Fibroblast of villous mesenchyme (primary cell): ENCODE data around the gene NRXN3. TPM values are rescaled to one million over a fixed set of nuclear protein-coding genes. Genes with fewer than 3 reads are reported as not detected.

ENCODE experiments used
- DNase-seq: peaks from one replicate; pipeline ENCODE4 v3.0.0-alpha.2; 2010; ENCODE audit warnings: low read depth
- H3K4me3 ChIP-seq: 2 replicates; pipeline ENCODE4 v1.5.1; 2011; ENCODE audit warnings: low read depth, mild to moderate bottlenecking, low read length
- total RNA-seq: library from RNA; depleted of rRNA; stranded (reverse); fragments of >200 nt; gene quantifications from 2 replicates; pipeline ENCODE4 v1.2.3, GENCODE V29; 2012
- TF ChIP-seq, protein P1 (sequence below): IDR thresholded peaks from 2 replicates; pipeline ENCODE4 v1.5.1; 2012; ENCODE audit warnings: low read depth, mild to moderate bottlenecking, low read length; ENCODE audit not compliant: insufficient read depth

Gene NRXN3
- total RNA-seq, 1 donor = 7.3 TPM

DNA sequence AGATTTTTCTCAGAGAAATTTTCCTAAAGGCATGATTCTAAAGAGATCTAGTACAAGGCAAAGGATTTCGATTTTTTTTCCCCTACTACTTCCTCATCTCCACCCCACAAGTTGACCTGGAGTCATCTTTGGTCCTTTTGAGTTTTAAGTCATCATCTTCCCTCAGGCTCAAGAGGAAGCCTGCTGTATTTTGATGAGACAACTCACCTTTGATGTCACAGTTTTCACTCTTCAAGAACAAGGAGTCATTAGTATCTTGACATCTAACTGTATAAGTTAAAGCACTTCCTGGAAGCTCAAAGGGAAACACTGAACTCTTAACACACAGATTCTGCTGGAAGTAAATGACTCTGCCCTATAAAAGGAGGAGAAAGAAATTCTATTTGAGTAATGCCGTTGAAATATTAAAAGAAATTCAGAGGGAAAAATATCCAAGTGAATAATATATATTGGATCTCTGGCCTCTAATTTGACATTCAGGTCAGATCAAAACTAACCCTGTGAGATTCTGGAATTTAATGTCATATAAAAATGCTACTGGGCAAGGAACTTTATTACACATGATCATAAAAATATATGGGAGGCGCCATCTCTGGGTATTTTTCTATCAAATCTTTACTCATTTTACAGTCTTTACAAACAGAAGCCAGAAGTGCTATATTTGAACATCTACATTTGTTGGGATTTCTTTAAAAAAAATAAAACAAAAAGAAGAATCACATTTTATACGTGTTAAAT, 435.0 kb downstream of the NRXN3 start:
- no peak for DNase-seq
- TF ChIP-seq, protein P1, sequence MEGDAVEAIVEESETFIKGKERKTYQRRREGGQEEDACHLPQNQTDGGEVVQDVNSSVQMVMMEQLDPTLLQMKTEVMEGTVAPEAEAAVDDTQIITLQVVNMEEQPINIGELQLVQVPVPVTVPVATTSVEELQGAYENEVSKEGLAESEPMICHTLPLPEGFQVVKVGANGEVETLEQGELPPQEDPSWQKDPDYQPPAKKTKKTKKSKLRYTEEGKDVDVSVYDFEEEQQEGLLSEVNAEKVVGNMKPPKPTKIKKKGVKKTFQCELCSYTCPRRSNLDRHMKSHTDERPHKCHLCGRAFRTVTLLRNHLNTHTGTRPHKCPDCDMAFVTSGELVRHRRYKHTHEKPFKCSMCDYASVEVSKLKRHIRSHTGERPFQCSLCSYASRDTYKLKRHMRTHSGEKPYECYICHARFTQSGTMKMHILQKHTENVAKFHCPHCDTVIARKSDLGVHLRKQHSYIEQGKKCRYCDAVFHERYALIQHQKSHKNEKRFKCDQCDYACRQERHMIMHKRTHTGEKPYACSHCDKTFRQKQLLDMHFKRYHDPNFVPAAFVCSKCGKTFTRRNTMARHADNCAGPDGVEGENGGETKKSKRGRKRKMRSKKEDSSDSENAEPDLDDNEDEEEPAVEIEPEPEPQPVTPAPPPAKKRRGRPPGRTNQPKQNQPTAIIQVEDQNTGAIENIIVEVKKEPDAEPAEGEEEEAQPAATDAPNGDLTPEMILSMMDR = no peak

DNA sequence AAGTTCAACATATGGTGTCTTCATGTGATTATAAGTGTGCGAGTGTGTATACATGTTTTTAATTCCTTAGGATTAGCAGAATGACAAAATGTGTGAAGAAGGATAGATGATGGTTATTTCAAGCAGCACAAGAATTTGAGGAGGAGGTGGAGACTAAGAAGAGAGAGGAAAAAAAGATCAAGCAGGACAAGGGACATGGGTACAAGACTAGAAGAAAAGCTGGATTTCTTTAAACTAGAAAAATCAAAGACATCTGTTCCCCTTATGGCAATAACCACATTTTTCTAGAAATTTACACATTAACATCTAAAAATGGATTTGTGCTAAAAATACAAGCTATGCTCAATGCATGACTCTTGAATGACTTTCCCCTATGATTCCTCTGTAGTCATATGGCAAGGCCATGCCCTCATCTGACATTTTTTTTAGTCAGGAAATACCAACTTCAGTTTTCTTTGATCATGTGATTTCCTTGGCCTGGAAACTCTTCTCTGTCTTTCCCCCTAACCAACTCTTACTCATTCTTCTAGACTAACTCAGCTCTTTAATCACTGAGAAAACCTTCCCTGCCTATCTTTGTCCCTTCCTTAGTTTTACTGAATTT, 435.8 kb downstream of the NRXN3 start:
- no peak overlapping the region for H3K4me3 ChIP-seq
- DNase-seq = peak; percentile 31
- TF ChIP-seq, protein P1 = no peak

More for the DNA sequence above, 435.0 kb downstream of the NRXN3 start:
- no peak overlapping the region for H3K4me3 ChIP-seq

DNA sequence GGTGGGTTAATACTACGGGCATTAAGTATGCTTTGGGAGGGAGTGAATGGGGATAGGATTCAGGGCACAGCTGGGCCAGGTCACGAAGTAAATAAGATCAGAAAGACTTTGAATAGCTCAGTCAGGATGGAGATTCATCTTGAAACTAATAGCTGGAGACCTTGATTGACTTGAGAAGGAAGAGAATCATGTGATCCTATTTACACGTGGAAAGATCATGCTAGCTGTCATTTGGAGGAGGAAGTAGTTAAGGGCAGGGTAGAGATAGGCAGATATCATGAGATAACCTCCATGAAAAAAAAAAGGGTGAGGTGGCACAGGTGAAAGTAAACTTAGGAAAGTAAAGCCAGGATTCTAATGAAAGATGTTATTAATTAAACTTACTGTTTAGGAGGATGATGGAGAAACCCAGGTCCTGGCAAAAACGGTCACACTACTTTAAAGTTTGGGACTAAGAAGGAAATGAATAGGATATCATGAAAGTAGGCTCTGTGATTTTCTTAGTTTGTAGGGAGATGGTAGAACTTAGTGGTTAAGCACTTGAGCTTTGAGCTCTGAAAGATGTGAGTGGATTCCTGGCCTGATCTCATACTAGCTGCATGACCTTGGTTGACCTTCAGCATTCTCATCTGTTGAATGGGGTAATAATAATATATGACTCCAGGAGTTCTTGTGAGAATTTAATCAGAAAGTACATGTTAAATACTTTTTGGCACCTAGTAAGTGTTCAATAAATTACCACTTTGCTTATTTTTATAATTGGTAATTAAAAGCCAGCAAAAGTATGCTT, 439.0 kb downstream of the NRXN3 start:
- no peak overlapping the region for H3K4me3 ChIP-seq
- DNase-seq = no peak
- TF ChIP-seq, protein P1 = no peak

DNA sequence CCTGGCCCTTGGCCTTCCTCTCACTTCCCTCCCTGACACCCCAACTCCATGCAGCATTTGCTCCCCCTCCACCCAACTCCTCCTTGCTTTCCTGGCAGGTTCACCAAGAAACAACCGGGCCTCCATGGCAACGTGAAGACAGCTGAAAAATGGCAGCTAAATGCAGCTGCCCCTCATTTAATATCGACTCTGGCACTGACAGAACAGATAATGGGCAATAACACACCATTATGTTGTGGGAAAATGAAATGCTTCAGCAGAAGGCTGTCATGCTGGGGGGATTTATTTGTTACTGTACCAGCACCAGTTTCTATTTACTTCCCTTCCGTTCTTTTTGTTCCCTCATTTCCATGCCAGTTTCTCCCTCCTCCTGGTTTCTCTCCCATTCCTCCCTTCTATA, 440.8 kb downstream of the NRXN3 start:
- no peak for DNase-seq
- H3K4me3 ChIP-seq = no peak overlapping the region
- TF ChIP-seq, protein P1 = no peak

DNA sequence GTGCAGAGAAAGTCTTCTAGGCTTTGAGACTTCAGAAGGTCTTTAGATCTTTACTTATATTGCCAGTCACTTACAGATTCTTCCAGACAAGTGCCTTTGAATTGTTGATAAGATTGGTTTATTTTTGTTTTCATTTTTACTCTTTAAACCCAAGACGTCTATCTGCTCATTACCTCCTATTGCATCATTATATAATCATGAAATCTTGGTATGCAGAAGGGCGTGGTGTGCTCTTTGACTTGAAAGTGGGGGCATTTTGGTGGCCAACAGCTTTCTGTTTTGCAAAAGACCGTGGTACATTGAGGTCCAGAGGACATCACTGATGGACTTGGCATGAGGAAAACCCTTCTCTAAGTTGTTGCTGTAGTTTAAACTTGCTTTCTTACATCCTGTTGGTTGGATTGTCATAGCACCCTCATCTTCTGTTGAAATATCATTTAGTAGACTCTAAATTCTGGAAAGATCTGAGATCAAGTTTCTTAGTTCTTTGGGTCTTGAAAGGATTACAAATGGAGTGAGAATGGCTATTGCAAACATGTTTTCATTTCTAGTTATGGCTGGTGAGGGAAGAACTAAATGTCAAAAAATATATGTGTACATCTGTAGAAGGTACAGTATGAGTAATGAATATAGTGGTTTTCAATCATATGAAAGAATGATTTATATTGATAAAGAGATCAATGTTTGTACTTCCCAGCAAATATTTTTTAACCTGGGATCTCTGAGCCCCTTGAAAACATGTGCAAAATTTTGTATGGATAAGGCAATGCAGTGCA, 441.8 kb downstream of the NRXN3 start:
- H3K4me3 ChIP-seq = no peak overlapping the region
- TF ChIP-seq, protein P1 = no peak
- DNase-seq = no peak

DNA sequence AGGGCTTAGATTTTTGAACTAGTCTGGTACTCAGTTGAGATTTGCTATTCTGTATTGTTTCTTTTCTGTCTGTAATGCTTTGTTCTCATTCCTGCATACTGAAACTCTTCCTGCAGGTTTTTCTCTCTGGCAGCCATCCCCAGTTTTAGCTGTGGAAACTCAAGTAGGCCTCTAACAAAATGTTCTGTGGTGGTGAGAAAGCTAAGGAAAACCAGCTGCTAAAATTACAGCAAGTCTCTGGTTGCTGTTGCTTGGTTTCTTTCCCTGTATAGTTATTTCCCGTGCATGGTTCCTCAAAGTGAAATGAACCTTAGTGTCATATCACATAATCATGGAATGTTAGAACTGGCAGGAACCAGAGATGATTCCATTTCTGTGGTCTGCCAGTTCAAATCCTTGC, 442.5 kb downstream of the NRXN3 start:
- no peak for DNase-seq
- H3K4me3 ChIP-seq = no peak overlapping the region
- TF ChIP-seq, protein P1 = no peak
